CD4-positive, alpha-beta memory T cell (primary cell): ENCODE measurements around the gene L3MBTL4. TPM values are rescaled to one million over a fixed set of nuclear protein-coding genes. Genes with fewer than 3 reads are reported as not detected.

Experiments used
- CTCF ChIA-PET: fragments of 350-600 bp; sonication (Branson Sonifier 250); formaldehyde crosslinking; loops from one replicate; lab custom pipeline; 2021; ENCODE audit warnings: inconsistent platforms; ENCODE audit not compliant: partially characterized antibody; lab: Charles Lee
- POLR2A ChIA-PET: fragments of 350-600 bp; sonication (Branson Sonifier 250); formaldehyde crosslinking; loops from one replicate; lab custom pipeline; 2021; ENCODE audit not compliant: partially characterized antibody; lab: Charles Lee
- DNase-seq, 5 donors: peaks; one replicate each; pipeline versions ENCODE4 v3.0.0 to v3.0.0-alpha.2; 2020 to 2022; ENCODE audit warnings: mixed read lengths in 1 of 5
- H3K27ac ChIP-seq: one replicate; pipeline ENCODE4 v1.7.0; 2013; ENCODE audit warnings: low read depth, low read length
- H3K27me3 ChIP-seq: 2 replicates; pipeline ENCODE4 v1.7.0; 2013; ENCODE audit warnings: mild to moderate bottlenecking, low read length, moderate library complexity; ENCODE audit not compliant: insufficient read depth
- H3K36me3 ChIP-seq: 2 replicates; pipeline ENCODE4 v1.7.0; 2013; ENCODE audit warnings: mild to moderate bottlenecking, low read length, moderate library complexity; ENCODE audit not compliant: insufficient read depth
- H3K4me1 ChIP-seq: 2 replicates; pipeline ENCODE4 v1.7.0; 2013; ENCODE audit warnings: mild to moderate bottlenecking, low read length, moderate library complexity; ENCODE audit not compliant: insufficient read depth
- H3K4me3 ChIP-seq, 2 donors: one replicate each; pipeline ENCODE4 v1.7.0; 2013; ENCODE audit warnings: low read length in 2 of 2, mild to moderate bottlenecking in 1 of 2
- H3K9me3 ChIP-seq, 2 donors: one replicate each; pipeline ENCODE4 v1.7.0; 2013; ENCODE audit warnings: low read length in 2 of 2, control low read depth in 1 of 2; ENCODE audit not compliant: control insufficient read depth in 1 of 2
- H3K27ac Mint-ChIP-seq, 7 donors: one replicate each; pipeline ENCODE4 v1.8.0; 2020 to 2021; ENCODE audit warnings: mixed read lengths in 7 of 7, mild to moderate bottlenecking in 6 of 7, inconsistent platforms in 3 of 7, moderate library complexity in 3 of 7
- H3K27me3 Mint-ChIP-seq, 2 donors: one replicate each; pipeline ENCODE4 v1.8.0; 2020 to 2021; ENCODE audit warnings: mixed read lengths in 2 of 2
- H3K36me3 Mint-ChIP-seq, 2 donors: one replicate each; pipeline ENCODE4 v1.8.0; 2020 to 2021; ENCODE audit warnings: mixed read lengths in 2 of 2, inconsistent platforms in 1 of 2, mild to moderate bottlenecking in 1 of 2
- H3K4me1 Mint-ChIP-seq, 4 donors: one replicate each; pipeline ENCODE4 v1.8.0; 2020 to 2021; ENCODE audit warnings: mixed read lengths in 4 of 4, mild to moderate bottlenecking in 1 of 4
- H3K4me3 Mint-ChIP-seq, 8 donors: one replicate each; pipeline ENCODE4 v1.8.0; 2020 to 2021; ENCODE audit warnings: mixed read lengths in 8 of 8, mild to moderate bottlenecking in 7 of 8, moderate library complexity in 6 of 8, inconsistent platforms in 3 of 8
- H3K9me3 Mint-ChIP-seq, 8 donors: one replicate each; pipeline ENCODE4 v1.8.0; 2020 to 2021; ENCODE audit warnings: mixed read lengths in 8 of 8, mild to moderate bottlenecking in 5 of 8, inconsistent platforms in 3 of 8, moderate library complexity in 1 of 8
- intact Hi-C: fragments of 100-400 bp; cut with micrococcal nuclease; formaldehyde crosslinking; loops from one replicate; pipeline ENCODE4 v1.15.1; 2023
- polyA plus RNA-seq, 2 donors: library from polyadenylated mRNA; unstranded; fragments of 300-500 nt; fragmentation: Illumina TruSeq; gene quantifications; one replicate each; pipeline ENCODE4 v1.2.3, GENCODE V29; 2021
- total RNA-seq, 2 experiments: library from RNA; stranded (reverse); gene quantifications; one replicate each; pipeline ENCODE4 v1.2.3, GENCODE V29; 2021

L3MBTL4 gene
- total and polyA plus RNA-seq, 4 experiments from 2014 or later: 0.49 to 0.53 TPM; not detected in 2

DNA sequence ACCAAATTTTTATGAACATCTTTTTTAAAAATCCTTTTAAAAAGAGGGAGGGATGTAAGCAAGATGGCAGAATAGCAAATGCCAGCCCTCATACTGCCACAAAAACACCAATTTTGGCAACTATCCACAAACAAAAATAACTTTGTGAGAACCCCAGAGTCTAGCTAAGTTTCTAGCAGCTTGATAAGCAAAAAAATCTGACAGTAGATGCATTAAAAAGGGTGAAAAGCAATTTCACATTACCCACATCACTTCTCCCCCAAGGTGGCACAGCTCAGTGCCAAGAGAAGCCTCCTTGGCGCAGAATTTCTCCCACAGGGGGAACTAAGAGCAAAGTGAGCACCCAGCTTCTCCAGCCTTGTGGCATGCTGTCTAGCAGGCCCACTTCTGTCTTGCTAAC is 74.6 kb downstream of the L3MBTL4 start:
- Histone ChIP-seq H3K36me3 (no peaks in the 10 kb centered on the region), H3K9me3 (no peaks in the 10 kb centered on the region), H3K27me3 (no peaks in the 10 kb centered on the region), H3K4me1 (no peaks in the 10 kb centered on the region), H3K4me3 (no peak overlapping the region), H3K27ac (no peak overlapping the region)
- Mint-ChIP-seq H3K4me1 (no peaks in the 10 kb centered on the region), H3K36me3 (peaks cover 0 to 2% of the 10 kb centered on the region in 2 donors), H3K27ac (no peak overlapping the region), H3K27me3 (no peaks in the 10 kb centered on the region), H3K4me3 (no peak overlapping the region), H3K9me3 (peaks cover 2 to 43% (median 25%) of the 10 kb centered on the region in 8 donors)
- ChIA-PET CTCF (no interaction called here), POLR2A (no interaction called here)
- intact Hi-C loops: no loop called here
- DNase-seq: no peak

DNA sequence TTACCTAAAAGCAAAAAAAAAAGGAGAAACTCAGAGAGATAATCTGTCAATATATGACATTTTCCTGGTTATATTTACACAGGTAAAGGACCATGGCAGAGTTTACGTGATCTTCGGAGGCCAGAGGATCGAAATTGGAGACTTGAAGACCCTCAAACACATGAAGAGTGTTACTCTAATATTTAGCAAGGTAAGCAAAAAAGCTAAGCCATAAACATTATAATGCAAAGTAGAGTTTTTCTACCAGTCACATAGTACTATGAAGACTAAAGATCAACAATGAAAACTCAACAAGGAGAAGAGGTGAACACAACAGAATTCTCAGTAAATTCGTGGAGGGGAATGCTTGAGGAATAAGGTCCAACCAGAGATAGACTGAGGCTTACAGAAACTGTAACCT is 78.5 kb downstream of the L3MBTL4 start:
- Mint-ChIP-seq H3K4me3 (no peak overlapping the region), H3K27me3 (no peaks in the 10 kb centered on the region), H3K36me3 (no peaks in the 10 kb centered on the region), H3K27ac (no peak overlapping the region), H3K9me3 (peaks cover 3 to 24% (median 16%) of the 10 kb centered on the region in 8 donors), H3K4me1 (no peaks in the 10 kb centered on the region)
- no peaks in the 10 kb centered on the region for H3K27me3 ChIP-seq
- no peaks in the 10 kb centered on the region for H3K4me1 ChIP-seq
- H3K4me3 ChIP-seq: no peak overlapping the region
- CTCF ChIA-PET: no interaction called here
- POLR2A ChIA-PET: no interaction called here
- no peak for DNase-seq
- H3K9me3 ChIP-seq: no peaks in the 10 kb centered on the region
- no peaks in the 10 kb centered on the region for H3K36me3 ChIP-seq
- no peak overlapping the region for H3K27ac ChIP-seq
- intact Hi-C loops: no loop called here

DNA sequence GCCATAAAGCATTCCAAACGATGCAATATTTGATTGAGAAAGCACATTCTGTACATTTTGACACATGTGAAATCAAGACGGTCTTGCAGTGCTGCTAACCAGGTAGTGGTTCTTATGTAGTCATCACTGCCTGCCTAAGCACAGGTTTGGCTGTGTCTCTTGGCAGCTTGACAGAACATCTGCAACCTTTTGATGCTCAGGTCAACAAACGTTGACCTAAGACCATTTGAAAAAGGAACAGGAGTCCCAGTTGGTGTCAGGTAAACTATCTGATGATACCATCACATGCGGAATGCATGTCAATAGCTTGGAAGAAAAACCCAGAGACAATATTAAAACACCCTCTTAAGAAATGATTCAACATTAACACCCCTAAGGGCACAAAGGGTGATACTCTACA is 80.7 kb downstream of the L3MBTL4 start:
- Histone ChIP-seq H3K36me3 (no peaks in the 10 kb centered on the region), H3K27me3 (no peaks in the 10 kb centered on the region), H3K27ac (no peak overlapping the region), H3K4me3 (no peak overlapping the region), H3K4me1 (no peaks in the 10 kb centered on the region), H3K9me3 (no peaks in the 10 kb centered on the region)
- H3K36me3 Mint-ChIP-seq: no peaks in the 10 kb centered on the region
- CTCF ChIA-PET: no interaction called here
- intact Hi-C loops: no loop called here
- POLR2A ChIA-PET: no interaction called here
- H3K4me3 Mint-ChIP-seq: no peak overlapping the region
- no peaks in the 10 kb centered on the region for H3K4me1 Mint-ChIP-seq
- no peaks in the 10 kb centered on the region for H3K27me3 Mint-ChIP-seq
- no peak for DNase-seq
- no peak overlapping the region for H3K27ac Mint-ChIP-seq
- H3K9me3 Mint-ChIP-seq: peaks cover 3 to 12% (median 8%) of the 10 kb centered on the region in 8 donors

DNA sequence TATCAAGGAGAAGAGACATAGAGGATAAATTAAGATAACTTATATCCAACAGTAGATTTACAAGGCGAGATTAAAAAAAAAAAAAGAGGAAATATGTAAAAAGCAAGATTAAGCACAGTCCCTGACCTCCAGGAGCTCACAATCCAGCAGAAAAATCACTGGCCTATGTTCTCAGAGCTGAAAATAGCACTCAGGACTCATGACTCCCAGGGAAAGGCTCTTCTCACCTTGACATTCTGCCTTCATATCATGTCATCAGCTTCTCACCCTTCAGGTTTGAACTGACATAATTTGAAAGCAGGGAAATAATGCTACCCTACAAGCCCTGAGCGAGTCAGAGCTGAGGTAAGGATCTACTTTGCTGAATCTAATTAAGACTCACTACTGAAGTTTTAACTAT is 82.8 kb downstream of the L3MBTL4 start:
- H3K27ac ChIP-seq: no peak overlapping the region
- no peak overlapping the region for H3K27ac Mint-ChIP-seq
- H3K27me3 ChIP-seq: no peaks in the 10 kb centered on the region
- H3K9me3 Mint-ChIP-seq: peaks cover 0 to 12% (median 5%) of the 10 kb centered on the region in 8 donors
- H3K9me3 ChIP-seq: no peaks in the 10 kb centered on the region
- H3K4me1 Mint-ChIP-seq: no peaks in the 10 kb centered on the region
- DNase-seq: no peak
- H3K4me1 ChIP-seq: no peaks in the 10 kb centered on the region
- ChIA-PET CTCF (no interaction called here), POLR2A (no interaction called here)
- no peaks in the 10 kb centered on the region for H3K36me3 Mint-ChIP-seq
- H3K36me3 ChIP-seq: no peaks in the 10 kb centered on the region
- H3K4me3 Mint-ChIP-seq: no peak overlapping the region
- intact Hi-C loops: no loop called here
- H3K27me3 Mint-ChIP-seq: no peaks in the 10 kb centered on the region
- H3K4me3 ChIP-seq: no peak overlapping the region

DNA sequence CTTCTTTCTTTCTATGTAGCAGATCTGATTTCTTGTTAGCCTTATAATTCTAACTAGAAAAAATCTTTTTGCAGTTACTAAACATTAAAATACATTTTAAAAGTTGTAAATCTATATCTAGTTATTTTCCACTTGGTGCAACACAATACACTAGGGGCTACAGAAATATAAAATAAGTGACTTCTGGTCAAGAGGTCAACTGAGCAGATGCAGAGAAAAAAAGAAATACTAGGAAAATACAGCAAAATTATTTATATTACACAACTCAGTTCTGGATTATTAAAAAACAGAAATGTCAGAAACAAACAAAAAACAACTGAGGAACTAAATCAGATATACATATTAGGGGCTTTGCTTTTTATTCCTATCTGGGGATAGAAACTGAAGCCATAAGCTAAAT is 83.9 kb downstream of the L3MBTL4 start:
- Histone ChIP-seq H3K9me3 (no peaks in the 10 kb centered on the region), H3K36me3 (no peaks in the 10 kb centered on the region), H3K27me3 (no peaks in the 10 kb centered on the region), H3K4me1 (no peaks in the 10 kb centered on the region), H3K4me3 (no peak overlapping the region), H3K27ac (no peak overlapping the region)
- no peaks in the 10 kb centered on the region for H3K27me3 Mint-ChIP-seq
- DNase-seq: no peak
- ChIA-PET POLR2A (no interaction called here), CTCF (no interaction called here)
- intact Hi-C loops: no loop called here
- peaks cover 0 to 15% (median 6%) of the 10 kb centered on the region in 8 donors for H3K9me3 Mint-ChIP-seq
- H3K27ac Mint-ChIP-seq: no peak overlapping the region
- no peaks in the 10 kb centered on the region for H3K4me1 Mint-ChIP-seq
- H3K36me3 Mint-ChIP-seq: no peaks in the 10 kb centered on the region
- peak overlapping the region in 1 of 8 donors; percentile 12 for H3K4me3 Mint-ChIP-seq

DNA sequence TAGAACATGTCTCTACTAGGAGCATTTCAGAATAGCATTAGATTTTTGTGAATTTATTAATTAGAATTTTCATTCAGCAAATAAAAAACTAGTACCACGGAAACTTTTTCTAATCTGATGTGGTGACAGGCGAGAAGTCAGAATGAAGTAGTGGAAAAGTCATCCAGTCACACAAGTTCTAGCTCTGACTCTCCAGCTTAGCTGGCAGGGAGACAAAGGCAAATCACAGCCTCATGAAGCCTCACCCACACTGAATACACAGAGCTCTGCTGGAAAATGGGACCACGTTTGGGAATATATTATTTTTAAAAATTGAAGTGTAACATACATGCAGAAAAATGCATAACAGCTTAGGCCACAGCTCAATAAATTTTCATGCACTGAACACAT is 86.1 kb downstream of the L3MBTL4 start:
- Mint-ChIP-seq H3K27ac (no peak overlapping the region), H3K36me3 (no peaks in the 10 kb centered on the region), H3K4me3 (no peak overlapping the region), H3K27me3 (no peaks in the 10 kb centered on the region), H3K9me3 (peaks cover 3 to 16% (median 6%) of the 10 kb centered on the region in 8 donors), H3K4me1 (no peaks in the 10 kb centered on the region)
- no peaks in the 10 kb centered on the region for H3K27me3 ChIP-seq
- H3K4me3 ChIP-seq: no peak overlapping the region
- no peaks in the 10 kb centered on the region for H3K4me1 ChIP-seq
- ChIA-PET CTCF (no interaction called here), POLR2A (no interaction called here)
- no peak overlapping the region for H3K27ac ChIP-seq
- H3K9me3 ChIP-seq: no peaks in the 10 kb centered on the region
- H3K36me3 ChIP-seq: no peaks in the 10 kb centered on the region
- intact Hi-C loops: no loop called here
- DNase-seq: no peak

DNA sequence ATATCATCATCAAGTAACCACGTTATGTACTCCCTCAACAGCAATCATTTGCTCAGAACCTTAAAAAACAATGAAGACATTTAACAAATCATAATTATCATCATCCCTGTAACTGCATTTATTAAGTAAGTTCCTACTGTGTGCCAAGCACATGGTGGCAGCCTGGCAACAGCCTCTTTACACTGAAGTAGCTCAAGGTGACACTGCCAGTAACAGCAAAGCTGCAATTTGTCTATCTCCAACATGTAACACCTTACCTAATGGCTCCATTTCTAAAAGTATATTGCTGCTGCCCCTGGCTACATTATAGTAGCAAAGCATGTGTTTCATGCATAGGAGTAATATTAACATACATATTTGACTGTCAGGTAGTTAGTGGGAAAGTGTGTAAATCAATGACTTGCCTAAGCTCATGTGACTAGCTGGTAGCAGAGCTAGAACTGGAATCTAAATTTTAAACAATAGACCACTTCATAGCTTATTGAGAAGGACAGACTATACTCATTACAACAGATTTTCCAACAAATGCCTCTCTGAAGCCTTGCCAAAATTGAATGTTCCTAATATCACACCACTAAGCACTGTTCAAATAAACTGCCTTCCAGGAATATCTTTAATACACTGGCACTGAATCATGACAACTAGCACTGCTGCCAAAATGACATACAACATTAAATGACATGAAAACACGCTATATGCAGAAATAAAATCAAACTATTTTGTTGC is 86.7 kb downstream of the L3MBTL4 start:
- Histone ChIP-seq H3K36me3 (no peaks in the 10 kb centered on the region), H3K4me1 (no peaks in the 10 kb centered on the region), H3K9me3 (peaks cover 0 to 2% of the 10 kb centered on the region in 2 donors), H3K4me3 (no peak overlapping the region), H3K27me3 (no peaks in the 10 kb centered on the region), H3K27ac (no peak overlapping the region)
- CTCF ChIA-PET: no interaction called here
- no peaks in the 10 kb centered on the region for H3K36me3 Mint-ChIP-seq
- no peaks in the 10 kb centered on the region for H3K27me3 Mint-ChIP-seq
- no peak overlapping the region for H3K4me3 Mint-ChIP-seq
- POLR2A ChIA-PET: no interaction called here
- H3K4me1 Mint-ChIP-seq: no peaks in the 10 kb centered on the region
- peaks cover 3 to 22% (median 11%) of the 10 kb centered on the region in 8 donors for H3K9me3 Mint-ChIP-seq
- DNase-seq: no peak
- H3K27ac Mint-ChIP-seq: no peak overlapping the region
- intact Hi-C loops: no loop called here
